GM19238 (cell line): Measurements from ENCODE around the gene EDARADD.
"Not testable (repeated sequence)": the region's sequence is repeated elsewhere in the genome, so short reads cannot be mapped to it uniquely, and the experiment has no call there.

ENCODE experiments used
- DNase-seq: peaks from one replicate; pipeline ENCODE4 v3.0.0; 2011; ENCODE audit warnings: low spot score; ENCODE audit not compliant: insufficient read length

EDARADD gene

DNA sequence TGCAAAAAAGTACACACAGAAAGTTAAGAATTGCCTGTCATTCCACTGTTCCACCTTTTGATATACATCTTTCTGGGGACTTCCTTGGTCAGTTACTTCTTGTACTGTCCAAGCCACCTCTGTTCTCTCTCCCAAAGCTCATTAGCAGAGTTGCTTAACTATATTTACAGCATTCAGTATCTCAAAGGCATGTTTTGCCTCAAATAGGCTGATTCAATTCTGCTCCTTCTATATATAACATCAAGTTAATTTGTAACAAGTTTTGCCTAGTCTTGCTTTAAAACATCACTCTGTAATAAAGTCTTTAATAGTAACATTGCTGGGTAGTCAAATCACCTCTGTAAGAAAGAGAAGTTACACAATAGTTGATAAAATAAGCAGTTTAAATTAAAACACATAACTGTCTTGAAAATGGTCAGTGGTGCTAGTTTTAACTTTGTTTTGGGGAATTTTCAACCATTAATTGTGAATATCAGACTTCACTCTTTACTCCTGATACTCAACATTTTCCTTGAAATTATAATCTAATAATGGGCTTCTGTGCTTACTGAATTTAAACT, 35.7 kb downstream of the EDARADD start:
- DNase-seq: no peak

DNA sequence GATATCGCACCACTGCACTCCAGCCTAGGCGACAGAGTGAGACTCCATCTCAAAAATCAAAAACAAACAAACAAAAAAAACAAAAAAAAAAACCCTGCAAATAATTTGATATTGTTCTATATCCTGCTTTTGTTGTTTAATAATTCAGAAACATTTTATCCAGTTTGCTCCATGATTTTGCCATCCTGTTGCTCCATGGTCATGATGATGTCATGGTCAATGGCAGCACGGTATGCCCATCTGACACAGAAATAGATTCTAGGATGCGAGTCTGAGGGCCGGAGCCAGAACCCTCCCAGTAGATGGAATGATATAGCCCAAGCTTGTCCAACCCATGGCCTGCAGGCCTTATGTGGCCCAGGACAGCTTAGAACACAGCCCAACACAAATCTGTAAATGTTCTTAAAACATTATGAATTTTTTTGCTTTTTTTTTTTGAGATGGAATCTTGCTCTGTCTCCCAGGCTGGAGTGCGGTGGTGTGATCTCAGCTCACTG, 39.8 kb downstream of the EDARADD start:
- no peak for DNase-seq

DNA sequence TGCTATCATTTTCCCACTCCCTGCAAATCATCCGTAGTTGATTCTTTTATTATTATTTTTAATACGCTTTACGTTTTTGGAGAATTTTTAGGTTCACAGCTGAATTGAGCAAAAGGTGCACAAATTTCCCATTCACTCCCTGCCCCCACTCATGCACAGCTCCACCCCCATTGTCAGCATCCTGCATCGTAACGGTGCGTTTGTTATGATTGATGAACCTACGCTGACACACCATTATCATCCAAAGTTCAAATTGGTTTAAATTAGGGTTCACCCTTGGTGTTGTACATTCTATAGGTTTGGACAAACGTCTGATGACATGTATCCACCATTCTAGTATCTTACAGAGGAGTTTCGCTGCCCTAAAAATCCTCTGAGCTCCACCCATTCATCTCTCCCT, 44.5 kb downstream of the EDARADD start:
- no peak for DNase-seq

DNA sequence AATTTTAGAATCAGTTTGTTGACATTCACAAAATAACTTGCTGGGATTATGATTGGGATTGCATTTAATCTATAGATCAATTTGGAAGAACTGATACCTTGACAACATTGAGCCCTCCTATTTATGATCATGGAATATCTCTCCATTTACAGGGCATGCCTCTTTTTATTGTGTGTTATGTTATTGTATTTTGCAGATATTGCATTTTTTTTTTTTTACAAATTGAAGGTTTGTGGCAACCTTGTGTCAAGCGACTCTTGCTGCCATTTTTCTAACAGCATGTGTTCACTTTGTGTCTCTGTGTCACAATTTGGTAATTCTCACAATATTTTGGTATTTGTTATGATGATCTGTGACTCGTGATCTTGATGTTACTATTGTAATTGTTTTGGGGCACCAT, 46.3 kb downstream of the EDARADD start:
- no peak for DNase-seq

DNA sequence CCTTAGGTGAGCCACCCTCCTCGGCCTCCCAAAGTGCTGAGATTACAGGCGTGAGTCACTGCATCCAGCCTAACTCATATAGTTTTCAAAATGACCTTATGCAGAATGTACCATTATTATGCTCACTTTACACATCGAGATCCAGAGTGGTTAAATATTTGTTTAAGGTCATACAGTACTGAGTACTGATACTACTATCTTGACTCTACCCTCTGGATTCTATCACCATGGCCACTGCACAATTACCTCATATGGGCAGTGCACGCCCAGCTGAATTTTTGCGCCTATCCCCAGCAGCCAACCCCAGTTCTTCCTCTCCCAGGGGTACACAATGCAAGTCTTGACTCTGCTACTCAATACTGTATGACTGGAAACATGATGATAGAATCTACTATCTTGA, 56.7 kb downstream of the EDARADD start:
- no peak for DNase-seq

DNA sequence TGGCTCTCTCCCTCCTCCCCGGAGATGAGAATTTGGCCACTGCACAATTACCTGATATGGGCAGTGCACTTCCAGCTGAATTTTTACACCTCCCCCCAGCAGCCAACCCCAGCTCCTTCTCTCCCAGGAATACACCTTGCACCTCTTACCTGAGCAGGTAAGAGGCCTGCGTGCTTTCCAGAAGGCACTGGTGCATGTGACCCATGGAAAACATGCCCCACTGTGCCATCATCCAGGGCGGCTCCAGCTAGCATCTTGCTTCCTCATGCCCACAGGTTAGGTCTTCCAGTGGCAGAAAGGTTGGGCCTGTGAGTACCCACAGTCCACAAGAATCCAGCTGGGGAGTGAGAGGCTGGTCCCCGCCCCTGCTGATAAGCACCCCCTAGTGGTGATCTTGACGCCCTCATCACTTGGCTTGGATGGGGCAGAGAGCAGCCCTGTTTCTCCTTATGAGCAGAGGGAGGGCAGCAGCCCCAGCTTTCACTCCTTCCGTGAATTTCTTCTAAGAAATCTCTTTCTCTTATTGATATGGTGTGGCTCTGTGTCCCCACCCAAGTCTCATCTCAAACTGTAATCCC, 57.8 kb downstream of the EDARADD start:
- peak; percentile 30 for DNase-seq

DNA sequence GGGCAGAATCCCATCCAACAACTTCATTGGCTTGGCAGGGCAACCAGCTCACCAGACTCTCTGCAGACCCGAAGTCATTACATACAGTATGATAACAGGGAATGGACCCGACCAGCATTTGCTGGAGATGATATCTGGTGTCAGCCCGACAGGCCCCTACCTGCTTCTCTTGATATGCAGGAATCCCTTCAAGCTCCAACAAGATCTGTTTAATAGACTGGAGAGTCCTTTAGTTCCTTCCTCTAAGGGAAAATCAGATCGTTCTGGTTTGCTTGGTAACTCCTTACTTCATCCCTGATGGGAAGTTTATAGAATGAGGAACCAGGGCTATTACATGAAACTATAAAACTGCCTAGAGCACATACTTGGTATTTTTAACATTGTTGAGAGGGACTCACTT, 61.2 kb downstream of the EDARADD start:
- DNase-seq: no peak

DNA sequence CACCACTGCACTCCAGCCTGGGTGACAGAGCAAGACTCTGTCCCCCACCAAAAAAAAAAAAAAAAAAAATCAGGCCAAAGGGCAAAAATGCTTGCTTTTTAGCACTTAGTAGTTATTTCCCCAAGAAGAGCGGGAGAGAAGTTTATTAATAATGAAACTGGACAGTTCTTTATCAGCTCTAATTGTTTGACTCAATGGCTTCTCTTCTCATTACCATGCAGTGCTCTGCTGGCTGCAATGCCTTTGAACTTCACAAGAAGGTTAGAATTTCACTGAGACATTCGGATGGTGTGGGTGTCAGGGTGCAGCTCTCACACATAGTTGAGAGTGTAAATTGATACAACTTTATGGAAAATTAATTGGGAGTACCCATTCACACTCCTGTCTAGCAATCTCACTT, 63.7 kb downstream of the EDARADD start:
- DNase-seq: no peak

DNA sequence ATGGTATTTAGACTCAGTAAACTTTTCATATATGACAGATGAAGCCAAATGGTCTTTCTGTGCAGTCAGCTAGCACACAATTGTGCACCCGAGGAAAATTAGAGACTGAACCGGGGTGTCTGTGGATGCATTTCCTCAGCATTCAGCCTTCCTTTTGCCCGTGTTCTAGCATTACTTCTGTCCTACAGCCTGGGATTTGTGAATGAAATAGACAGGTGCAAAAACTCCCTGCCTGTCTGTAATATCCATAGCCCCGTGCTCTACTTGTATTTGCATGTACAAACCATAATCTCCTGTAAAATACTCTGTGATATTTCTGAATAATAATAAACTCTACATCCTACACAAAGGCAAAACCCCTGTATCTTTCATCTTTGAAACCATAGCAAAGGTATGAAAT, 64.9 kb downstream of the EDARADD start:
- DNase-seq: no peak

DNA sequence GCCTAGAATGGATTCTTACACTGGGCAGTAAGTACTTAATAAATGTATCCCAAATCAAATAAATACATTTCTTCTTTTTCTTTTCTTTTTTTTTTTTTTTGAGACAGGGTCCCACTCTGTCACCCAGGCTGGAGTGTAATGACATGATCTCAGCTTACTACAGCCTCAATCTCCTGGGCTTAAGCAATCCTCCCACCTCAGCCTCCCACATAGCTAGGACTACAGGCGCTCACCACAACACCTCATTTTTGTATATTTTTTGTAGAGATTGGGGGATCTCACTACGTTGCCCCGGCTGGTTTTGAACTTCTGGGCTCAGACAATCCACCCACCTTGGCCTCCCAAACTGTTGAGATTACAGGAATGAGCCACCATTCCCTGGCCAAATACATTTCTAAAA, 66.0 kb downstream of the EDARADD start:
- no peak for DNase-seq

DNA sequence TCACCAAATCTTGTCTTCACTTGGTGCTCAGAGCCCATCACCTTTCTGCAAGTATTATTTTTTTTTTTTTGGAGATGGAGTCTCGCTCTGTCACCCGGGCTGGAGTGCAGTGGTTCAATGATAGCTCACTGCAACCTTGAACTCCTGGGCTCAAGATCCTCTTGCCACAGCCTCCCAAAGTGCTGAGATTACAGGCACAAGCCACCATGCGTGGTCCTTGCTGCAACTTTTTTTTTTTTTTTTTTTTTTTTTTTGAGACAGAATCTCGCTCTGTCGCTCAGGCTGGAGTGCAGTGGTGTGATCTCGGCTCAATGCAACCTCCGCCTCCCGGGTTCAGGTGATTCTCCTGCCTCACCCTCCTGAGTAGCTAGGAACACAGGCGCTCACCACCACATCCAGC, 70.1 kb downstream of the EDARADD start:
- DNase-seq: not testable (repeated sequence)

DNA sequence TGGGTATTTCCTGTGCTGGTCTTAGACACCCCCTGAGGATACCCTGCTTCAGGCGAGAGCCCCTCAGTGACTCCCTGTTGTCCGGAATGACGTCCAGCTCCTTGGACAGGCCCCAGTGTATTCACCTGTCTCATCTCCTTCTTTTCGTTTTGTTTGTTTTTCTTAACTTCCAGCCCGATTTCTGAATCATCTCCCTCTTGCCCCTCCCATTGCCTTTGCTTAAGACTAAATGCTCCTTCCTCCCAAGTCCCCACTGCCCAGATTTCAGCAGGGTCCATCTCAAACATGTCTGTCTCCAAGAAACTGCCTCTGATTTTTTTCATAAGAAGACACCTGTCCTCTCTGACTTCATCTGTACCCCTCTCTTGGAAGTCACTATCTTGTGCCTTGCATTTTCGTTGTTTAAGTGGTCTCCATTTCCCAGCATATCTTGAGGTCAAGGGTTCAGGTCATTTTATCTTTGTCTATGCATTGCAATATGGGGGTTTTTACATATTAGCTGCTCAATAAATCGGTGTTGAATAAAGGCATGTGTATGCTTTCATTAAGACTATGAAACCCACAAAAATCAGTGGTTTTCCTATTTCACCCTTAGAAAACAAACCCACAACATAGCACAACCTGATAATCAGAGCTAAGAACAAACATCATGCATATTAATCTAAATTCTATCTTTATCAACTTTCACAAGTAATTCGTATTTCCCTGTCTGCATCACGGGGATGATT, 71.3 kb downstream of the EDARADD start:
- no peak for DNase-seq

DNA sequence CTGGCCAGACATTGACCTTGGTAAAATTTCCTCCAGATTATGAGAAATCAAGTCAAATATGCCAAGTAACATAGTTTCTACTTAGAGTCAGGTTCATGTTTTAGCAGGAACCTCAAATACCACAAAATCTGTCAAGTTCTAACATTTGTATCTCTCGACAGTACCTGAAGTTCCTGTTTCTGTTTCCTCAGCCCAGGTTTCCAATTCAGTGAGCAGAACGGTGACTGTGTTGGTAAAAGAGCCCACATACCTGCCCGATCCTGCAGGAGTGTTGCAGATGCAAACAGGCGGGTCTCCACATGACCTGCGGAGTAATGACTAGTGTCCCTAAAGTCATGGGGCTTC, 71.8 kb downstream of the EDARADD start:
- DNase-seq: peak; percentile 27

DNA sequence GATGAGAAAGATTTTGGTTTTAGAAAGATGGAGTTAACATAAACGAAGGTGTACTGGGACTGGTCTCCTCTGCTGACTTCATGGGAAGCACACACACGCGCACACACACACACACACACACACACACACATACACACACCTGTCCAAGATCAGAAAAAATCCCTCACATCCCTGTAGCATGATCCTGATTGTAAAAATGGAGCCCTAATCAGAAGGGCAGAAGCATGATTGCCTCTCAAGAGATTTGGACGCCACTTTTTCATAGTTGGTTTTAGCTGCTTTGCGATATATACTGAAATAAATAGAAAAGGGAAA, 73.2 kb downstream of the EDARADD start:
- no peak for DNase-seq

DNA sequence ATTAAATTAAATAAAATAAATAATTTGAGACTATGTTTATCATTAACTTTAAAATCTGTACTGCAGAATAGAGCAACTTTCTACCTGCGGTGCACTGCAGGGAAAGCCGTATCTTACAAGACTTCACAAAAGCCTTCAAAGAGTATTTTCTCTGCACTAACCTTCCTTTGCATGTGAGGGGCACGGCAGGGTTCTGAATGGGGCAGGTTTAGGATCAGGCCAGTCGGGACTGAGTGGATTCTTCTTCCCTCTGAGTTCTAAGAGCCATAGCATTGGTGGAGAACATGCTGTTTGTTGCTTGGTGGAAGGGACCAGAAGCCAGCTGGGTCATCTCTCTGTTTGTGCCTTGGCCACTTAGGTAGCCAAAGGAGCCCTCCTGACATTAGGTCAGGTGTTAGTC, 74.5 kb downstream of the EDARADD start:
- DNase-seq: no peak

DNA sequence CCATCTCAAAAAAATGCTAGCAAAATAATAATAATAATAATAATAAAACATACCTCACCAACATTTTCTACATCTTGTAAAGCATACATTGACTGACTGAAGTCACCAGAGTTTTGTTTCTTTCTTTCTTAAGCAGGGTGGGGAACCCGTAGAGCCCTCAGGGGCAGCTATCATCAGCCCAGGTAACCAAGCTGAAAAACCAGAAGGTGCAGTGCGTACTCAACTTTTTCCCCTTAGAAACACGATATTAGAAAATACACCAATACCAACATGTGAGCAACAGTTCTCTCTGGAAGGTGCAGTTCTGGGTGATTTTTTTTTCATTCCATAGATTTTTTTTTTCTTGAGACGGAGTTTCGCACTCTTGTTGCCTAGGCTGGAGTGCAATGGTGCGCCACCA, 75.4 kb downstream of the EDARADD start:
- no peak for DNase-seq

DNA sequence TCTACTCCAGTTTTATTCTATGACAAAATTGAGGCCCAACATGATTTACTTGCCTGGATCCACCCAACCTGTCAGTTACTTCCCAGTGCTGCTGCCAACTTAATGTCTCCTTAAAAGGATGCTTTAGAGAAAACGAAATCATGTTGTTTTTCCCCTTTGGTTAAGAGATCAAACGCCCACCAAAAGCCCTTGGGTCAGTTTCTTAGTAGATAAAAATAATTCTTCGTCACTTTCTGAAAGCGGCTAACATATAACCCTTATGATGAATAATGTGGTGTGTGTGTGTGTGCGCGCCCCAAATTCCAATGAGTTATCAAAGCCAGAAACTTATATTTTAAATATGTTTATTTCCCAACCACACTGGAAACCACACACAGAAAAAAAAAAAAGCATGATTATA, 77.0 kb downstream of the EDARADD start:
- DNase-seq: no peak

DNA sequence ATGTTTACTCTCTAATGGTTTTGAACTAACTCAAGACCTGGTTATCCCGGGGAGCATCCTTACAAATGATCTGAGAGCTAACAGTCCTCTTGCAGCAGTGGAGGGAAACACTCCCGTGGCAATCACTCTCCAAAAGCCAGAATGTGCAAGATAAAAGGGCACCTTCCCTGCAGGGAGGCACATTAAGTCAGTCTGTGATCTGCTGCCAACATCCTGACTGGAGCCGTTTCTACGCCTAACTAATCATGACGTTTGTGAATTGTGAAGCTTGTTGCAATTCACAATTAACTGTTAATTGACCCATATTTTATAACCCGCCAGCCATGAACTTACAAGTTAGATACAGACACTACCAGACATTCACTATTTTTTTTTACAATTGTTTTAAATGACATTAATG, 77.6 kb downstream of the EDARADD start:
- no peak for DNase-seq

DNA sequence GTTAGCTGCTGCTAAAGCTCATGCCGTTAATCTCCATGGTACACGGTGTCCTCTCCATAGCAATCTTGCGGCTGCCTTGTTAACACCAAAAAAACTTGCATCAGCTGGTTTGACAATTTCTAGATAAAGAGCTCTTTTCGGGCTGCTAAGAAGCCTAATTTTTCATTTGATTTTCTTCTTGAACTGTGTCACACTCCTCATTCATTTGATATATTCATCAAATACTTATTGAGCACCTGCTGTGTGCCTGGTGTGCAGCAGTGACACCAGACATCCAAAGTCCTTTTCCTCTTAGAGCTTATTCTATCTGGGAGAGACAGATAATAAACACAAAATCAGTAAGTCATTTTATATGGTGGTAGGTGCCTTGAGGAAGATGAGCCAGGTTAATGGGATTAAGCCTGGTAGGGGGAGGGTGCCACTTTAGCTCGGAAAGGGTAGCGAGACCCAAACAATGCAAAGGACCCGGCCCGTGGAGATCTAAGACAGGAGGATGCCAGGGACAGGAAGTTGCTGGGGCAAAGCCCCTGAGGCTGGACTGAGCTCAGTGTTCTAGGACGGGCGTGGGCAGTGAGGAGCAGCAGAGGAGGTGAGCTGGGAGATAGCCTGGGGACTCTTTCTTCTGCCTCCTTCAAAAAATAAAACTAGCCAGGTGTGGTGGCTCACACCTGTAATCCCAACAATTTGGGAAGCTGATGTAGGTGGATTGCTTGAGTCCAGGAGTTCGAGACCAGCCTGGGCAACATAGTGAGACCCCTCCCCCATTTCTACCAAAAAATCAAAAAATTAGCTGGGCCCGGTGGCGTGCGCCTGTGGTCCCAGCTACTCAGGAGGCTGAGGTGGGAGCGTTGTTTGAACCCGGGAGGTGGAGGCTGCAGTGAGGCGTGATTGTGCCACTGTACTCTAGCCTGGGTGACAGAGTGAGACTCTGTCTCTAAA, 79.0 kb downstream of the EDARADD start:
- DNase-seq: no peak

DNA sequence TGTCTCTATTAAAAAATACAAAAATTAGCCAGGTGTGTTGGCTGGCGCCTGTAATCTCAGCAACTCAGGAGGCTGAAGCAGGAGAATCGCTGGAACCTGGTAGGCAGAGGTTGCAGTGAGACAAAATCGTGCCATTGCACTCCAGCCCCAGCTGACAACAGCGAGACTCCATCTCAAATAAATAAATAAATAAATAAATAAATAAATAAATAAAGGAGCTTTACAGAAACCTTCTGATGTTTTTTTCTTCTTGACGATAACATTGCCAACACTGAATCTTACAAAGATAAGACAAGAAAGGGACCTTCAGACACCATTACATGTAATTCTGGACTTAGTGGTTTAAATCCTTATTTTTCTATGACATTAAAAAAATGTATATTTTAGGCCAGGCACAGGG, 81.9 kb downstream of the EDARADD start:
- DNase-seq: no peak

DNA sequence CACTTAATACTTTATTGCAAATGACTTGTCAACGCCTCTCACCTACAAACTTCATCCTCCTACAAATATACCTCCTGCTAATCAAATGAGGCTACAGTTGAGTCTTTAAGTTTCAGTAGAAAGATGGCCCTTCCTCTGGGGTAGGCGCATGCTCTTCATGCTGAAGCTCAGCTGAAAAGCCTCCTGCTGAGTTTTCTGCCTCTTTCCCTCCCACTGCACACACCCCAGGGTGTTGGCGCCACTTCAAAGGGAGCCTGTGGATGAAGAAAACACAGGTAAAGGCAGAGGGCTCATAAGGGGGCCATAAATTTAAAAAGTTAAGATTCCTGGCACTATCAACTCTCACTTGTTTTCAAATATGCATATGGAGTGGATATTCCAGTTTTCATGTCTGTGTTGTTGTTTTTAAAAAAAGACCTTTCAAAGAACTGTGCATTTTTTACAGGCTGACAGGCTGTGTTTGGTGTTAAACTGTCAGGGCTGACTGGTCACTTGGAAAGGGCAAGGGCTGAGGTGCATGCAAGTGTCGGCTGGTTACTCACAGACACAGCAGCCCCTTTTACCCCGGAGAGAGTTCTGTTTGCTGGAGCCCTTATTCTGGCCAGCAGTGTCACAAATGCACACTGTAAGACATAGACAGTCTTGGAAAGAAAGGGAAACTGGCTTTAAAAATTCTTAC, 86.8 kb downstream of the EDARADD start:
- no peak for DNase-seq
